H1 (cell line): ENCODE measurements around the gene COLEC11. TPM values are rescaled to one million over a fixed set of nuclear protein-coding genes. Genes with fewer than 3 reads are reported as not detected.

Experiments
- CTCF ChIA-PET: fragments of 300-600 bp; sonication (Branson Sonifier 250); formaldehyde crosslinking; loops from one replicate; lab custom pipeline; 2021; ENCODE audit not compliant: partially characterized antibody; lab: Charles Lee
- POLR2A ChIA-PET: fragments of 300-600 bp; sonication (Branson Sonifier 250); formaldehyde crosslinking; loops from one replicate; lab custom pipeline; 2021; ENCODE audit warnings: inconsistent platforms; ENCODE audit not compliant: partially characterized antibody; lab: Charles Lee
- DNase-seq, 2 experiments: peaks; one replicate each; pipeline versions ENCODE4 v3.0.0 to v3.0.0-alpha.2; 2010 to 2022; ENCODE audit warnings: low spot score in 2 of 2, low read depth in 1 of 2, mixed read lengths in 1 of 2
- FAIRE-seq: peaks from 2 replicates; lab custom pipeline; 2011; peaks lifted over from hg19 to GRCh38; lab: Jason Lieb, UNC
- H2AFZ ChIP-seq: 2 replicates; pipeline ENCODE4 v1.8.1; 2012; ENCODE audit warnings: low read length, inconsistent platforms
- H2AK5ac ChIP-seq: 2 replicates; pipeline ENCODE4 v1.6.1; 2013; ENCODE audit warnings: low read depth, low read length
- H2BK120ac ChIP-seq: replicated peaks from 2 replicates; pipeline ENCODE3; 2013; ENCODE audit warnings: low read depth, low read length, inconsistent platforms
- H2BK12ac ChIP-seq: 2 replicates; pipeline ENCODE4 v1.6.1; 2013; ENCODE audit warnings: low read depth, low read length
- H2BK15ac ChIP-seq: 2 replicates; pipeline ENCODE4 v1.6.1; 2013; ENCODE audit warnings: low read length
- H2BK20ac ChIP-seq: 2 replicates; pipeline ENCODE4 v1.6.1; 2013; ENCODE audit warnings: low read length
- H2BK5ac ChIP-seq: 2 replicates; pipeline ENCODE4 v1.6.1; 2013; ENCODE audit warnings: low read depth, low read length
- H3K14ac ChIP-seq: 2 replicates; pipeline ENCODE4 v1.6.1; 2013; ENCODE audit warnings: inconsistent platforms; ENCODE audit not compliant: insufficient read length
- H3K18ac ChIP-seq: 2 replicates; pipeline ENCODE4 v1.6.1; 2013; ENCODE audit warnings: low read length; ENCODE audit errors: extremely low read depth
- H3K23ac ChIP-seq: 2 replicates; pipeline ENCODE4 v1.6.1; 2013; ENCODE audit warnings: inconsistent platforms; ENCODE audit not compliant: insufficient read length
- H3K23me2 ChIP-seq: 2 replicates; pipeline ENCODE4 v1.6.1; 2013; ENCODE audit warnings: low read depth, low read length
- H3K27ac ChIP-seq: 2 replicates; pipeline ENCODE4 v1.6.1; 2011; ENCODE audit warnings: low read depth, low read length, inconsistent platforms
- H3K27me3 ChIP-seq, 4 experiments: replicated peaks in 1 of 4; 1 replicate in 1 of 4; 2 replicates in 3 of 4; pipeline versions ENCODE4 v1.6.1 to v1.8.1; 2011 to 2013; ENCODE audit warnings: low read length in 3 of 4, mild to moderate bottlenecking in 3 of 4, inconsistent platforms in 2 of 4, mixed read lengths in 2 of 4, moderate library complexity in 1 of 4; ENCODE audit not compliant: control insufficient read depth in 3 of 4, insufficient read depth in 3 of 4; ENCODE audit errors: extremely low read depth in 1 of 4
- H3K36me3 ChIP-seq, 4 experiments: 2 replicates each; pipeline versions ENCODE4 v1.6.1 to v1.8.1; 2011 to 2013; ENCODE audit warnings: mild to moderate bottlenecking in 4 of 4, low read length in 3 of 4, moderate library complexity in 2 of 4, control low read depth in 1 of 4, inconsistent platforms in 1 of 4; ENCODE audit not compliant: insufficient read depth in 4 of 4, control insufficient read depth in 2 of 4
- H3K4ac ChIP-seq: replicated peaks from 2 replicates; pipeline ENCODE3; 2013; ENCODE audit warnings: low read length, low read depth, mixed read lengths, inconsistent platforms; ENCODE audit not compliant: insufficient read length
- H3K4me1 ChIP-seq, 4 experiments: replicated peaks in 1 of 4; 1 replicate in 1 of 4; 2 replicates in 3 of 4; pipeline versions ENCODE4 v1.6.1 to v1.8.1; 2011 to 2013; ENCODE audit warnings: low read length in 3 of 4, inconsistent platforms in 2 of 4, mixed read lengths in 1 of 4; ENCODE audit not compliant: insufficient read depth in 4 of 4, control insufficient read depth in 3 of 4
- H3K4me2 ChIP-seq, 2 experiments: 2 replicates each; pipeline versions ENCODE4 v1.6.1 to v1.8.1; 2011 to 2013; ENCODE audit warnings: low read depth in 2 of 2, low read length in 2 of 2, control low read depth in 1 of 2, inconsistent platforms in 1 of 2, mild to moderate bottlenecking in 1 of 2; ENCODE audit not compliant: insufficient read depth in 1 of 2
- H3K4me3 ChIP-seq, 4 experiments: fragments of 200-600, 300-600 bp in 1 of 4; sonication (generic), shearing (Covaris generic), sonication (Bioruptor Twin) in 1 of 4; 2 replicates each; pipeline versions ENCODE4 v1.5.1 to v1.8.1; 2011 to 2016; ENCODE audit warnings: low read length in 4 of 4, low read depth in 3 of 4, control low read depth in 2 of 4, inconsistent platforms in 2 of 4, mild to moderate bottlenecking in 2 of 4, mixed read lengths in 1 of 4, moderate library complexity in 1 of 4; ENCODE audit not compliant: insufficient read depth in 2 of 4; ENCODE audit errors: extremely low read depth in 1 of 4
- H3K56ac ChIP-seq: replicated peaks from 2 replicates; pipeline ENCODE3; 2013; ENCODE audit warnings: low read depth, mild to moderate bottlenecking, mixed read lengths, low read length, inconsistent platforms; ENCODE audit not compliant: insufficient read length
- H3K79me1 ChIP-seq: 2 replicates; pipeline ENCODE4 v1.6.1; 2013; ENCODE audit warnings: low read depth, low read length, control low read depth
- H3K79me2 ChIP-seq, 2 experiments: 2 replicates each; pipeline versions ENCODE4 v1.6.1 to v1.8.1; 2012 to 2013; ENCODE audit warnings: low read length in 2 of 2, mild to moderate bottlenecking in 2 of 2, inconsistent platforms in 1 of 2; ENCODE audit not compliant: insufficient read depth in 2 of 2, control insufficient read depth in 1 of 2
- H3K9ac ChIP-seq, 4 experiments: replicated peaks in 1 of 4; 1 replicate in 1 of 4; 2 replicates in 3 of 4; pipeline versions ENCODE4 v1.6.1 to v1.8.1; 2011 to 2013; ENCODE audit warnings: low read depth in 3 of 4, low read length in 3 of 4, control low read depth in 2 of 4, mild to moderate bottlenecking in 2 of 4, moderate library complexity in 2 of 4, inconsistent platforms in 1 of 4; ENCODE audit errors: extremely low read depth in 1 of 4
- H3K9me3 ChIP-seq, 2 experiments: 2 replicates each; pipeline versions ENCODE4 v1.6.1 to v1.8.1; 2012 to 2013; ENCODE audit warnings: mild to moderate bottlenecking in 2 of 2, moderate library complexity in 2 of 2, control low read depth in 1 of 2, inconsistent platforms in 1 of 2, low read depth in 1 of 2, low read length in 1 of 2, mixed read lengths in 1 of 2; ENCODE audit not compliant: insufficient read depth in 2 of 2
- H4K20me1 ChIP-seq, 2 experiments: replicated peaks in 1 of 2; 2 replicates each; pipeline versions ENCODE3 to v1.8.1; 2011 to 2013; ENCODE audit warnings: inconsistent platforms in 2 of 2, low read length in 2 of 2, mild to moderate bottlenecking in 1 of 2; ENCODE audit not compliant: insufficient read depth in 2 of 2, control insufficient read depth in 1 of 2
- H4K5ac ChIP-seq: 2 replicates; pipeline ENCODE4 v1.6.1; 2013; ENCODE audit warnings: low read length, low read depth, mixed read lengths, inconsistent platforms; ENCODE audit not compliant: insufficient read length
- H4K8ac ChIP-seq: 2 replicates; pipeline ENCODE4 v1.8.0; 2013; ENCODE audit warnings: mild to moderate bottlenecking, moderate library complexity, low read length, inconsistent platforms; ENCODE audit not compliant: insufficient read depth; ENCODE audit errors: extremely low read depth
- H4K91ac ChIP-seq: replicated peaks from 2 replicates; pipeline ENCODE3; 2013; ENCODE audit warnings: low read length, mixed read lengths, inconsistent platforms; ENCODE audit not compliant: insufficient read length
- CHD2 ChIP-seq: IDR thresholded peaks from 2 replicates; pipeline ENCODE4 v1.6.1; 2012; ENCODE audit warnings: low read length, improper control_type of control experiment
- CTBP2 ChIP-seq: IDR thresholded peaks from 2 replicates; pipeline ENCODE4 v1.7.0; 2011; ENCODE audit warnings: borderline replicate concordance, mild to moderate bottlenecking, moderate library complexity, mixed read lengths, low read length; ENCODE audit not compliant: insufficient read depth, insufficient read length
- EGR1 ChIP-seq: IDR thresholded peaks from 2 replicates; pipeline ENCODE4 v1.6.1; 2011; ENCODE audit warnings: low read depth, low read length, borderline replicate concordance
- EZH2 ChIP-seq: fragments of 200-600 bp; sonication (generic); IDR thresholded peaks from 2 replicates; pipeline ENCODE4 v1.7.1; 2012; ENCODE audit warnings: low read depth, mild to moderate bottlenecking, moderate library complexity, low read length, inconsistent platforms; ENCODE audit not compliant: severe bottlenecking
- FOSL1 ChIP-seq: IDR thresholded peaks from 2 replicates; pipeline ENCODE4 v1.6.1; 2011; ENCODE audit warnings: mild to moderate bottlenecking, low read depth, low read length, moderate library complexity; ENCODE audit not compliant: insufficient read depth
- JUN ChIP-seq: IDR thresholded peaks from 2 replicates; pipeline ENCODE4 v1.6.1; 2011; ENCODE audit warnings: low read depth, mild to moderate bottlenecking, improper control_type of control experiment, low read length
- POLR2AphosphoS5 ChIP-seq: IDR thresholded peaks from 2 replicates; pipeline ENCODE4 v1.6.1; 2011; ENCODE audit warnings: low read depth, low read length
- POU5F1 ChIP-seq: IDR thresholded peaks from 2 replicates; pipeline ENCODE4 v1.6.1; 2011; ENCODE audit warnings: low read depth, mild to moderate bottlenecking, low read length, moderate library complexity
- RNF2 ChIP-seq: fragments of 200-900, 300-1000 bp; sonication (generic); IDR thresholded peaks from 2 replicates; pipeline ENCODE4 v1.7.1; 2016; ENCODE audit warnings: borderline replicate concordance, low read depth, mild to moderate bottlenecking, antibody characterized with exemption, low read length; ENCODE audit not compliant: poor library complexity, severe bottlenecking; ENCODE audit errors: missing control alignments
- SAP30 ChIP-seq: fragments of 300-600 bp; sonication (generic); IDR thresholded peaks from 2 replicates; pipeline ENCODE4 v1.7.1; 2012; ENCODE audit warnings: low read length, moderate library complexity, mild to moderate bottlenecking, inconsistent platforms; ENCODE audit not compliant: insufficient read depth, insufficient replicate concordance
- SP1 ChIP-seq: IDR thresholded peaks from 2 replicates; pipeline ENCODE4 v1.6.1; 2011; ENCODE audit warnings: low read depth, low read length
- SP2 ChIP-seq: IDR thresholded peaks from 2 replicates; pipeline ENCODE4 v1.6.1; 2012; ENCODE audit warnings: mild to moderate bottlenecking, low read length, inconsistent platforms
- SP4 ChIP-seq: IDR thresholded peaks from 2 replicates; pipeline ENCODE4 v1.6.1; 2012; ENCODE audit warnings: low read length, inconsistent platforms
- TBP ChIP-seq: IDR thresholded peaks from 2 replicates; pipeline ENCODE4 v1.6.1; 2011; ENCODE audit warnings: low read depth, low read length, improper control_type of control experiment
- WGBS, 2 experiments: shearing (Covaris generic) in 1 of 2; methylation state at CpG; one replicate each; pipeline versions ENCODE4 v1.1.6 to v1.1.7; 2013 to 2015; ENCODE audit warnings: low lambda C conversion rate in 2 of 2, mixed read lengths in 2 of 2, inconsistent platforms in 1 of 2, low coverage in 1 of 2, missing lambda C conversion rate in 1 of 2; ENCODE audit not compliant: insufficient replicate concordance in 2 of 2, insufficient coverage in 1 of 2, insufficient read length in 1 of 2; ENCODE audit errors: extremely low coverage in 1 of 2, missing lambda C conversion rate in 1 of 2; 5-methylcytosine and 5-hydroxymethylcytosine counted together
- polyA plus RNA-seq, 7 experiments: library from polyadenylated mRNA; depleted of rRNA in 3 of 7; stranded (reverse) in 5 of 7; unstranded in 2 of 7; fragments of >200 nt in 5 of 7; fragments of 200-250 nt in 2 of 7; gene quantifications; 1 replicate in 5 of 7; 2 replicates in 1 of 7; 4 replicates in 1 of 7; pipeline versions ENCODE4 v1.2.1 to v1.2.3, GENCODE V29; 2011 to 2013; ENCODE audit warnings: missing spikeins in 2 of 7, mixed read lengths in 2 of 7
- total RNA-seq: library from RNA; stranded (reverse); fragmentation: NEBNext Ultra II Directional; extraction: Animal tissue kit (Norgen Biotek cat#: 25700); gene quantifications from 2 replicates; pipeline ENCODE4 v1.2.1, GENCODE V29; 2021

Gene COLEC11
- total and polyA plus RNA-seq, 2 of the 8 experiments (the other 6 are each of a cell fraction or from before 2014, with no cell fraction given), result 0.47 to 0.80 TPM

GRCh38 chr2:3637311-3637675, 42.4 kb downstream of the COLEC11 start:
- DNase-seq, result no peak
- CTCF ChIA-PET, result interaction anchor here (0.7 to 2.4 kb wide), 4 partner anchors 8 to 14 kb away, joined by 3 to 13 read pairs (median 6); no protein-coding TSS in a partner anchor
- no peak for TF ChIP-seq RNF2
- no peak for TF ChIP-seq SP4
- no peak for TF ChIP-seq POLR2AphosphoS5
- no peak for TF ChIP-seq JUN
- no peak for TF ChIP-seq TBP
- TF ChIP-seq SP1, result no peak
- no peak for TF ChIP-seq CTBP2
- no peak for TF ChIP-seq CHD2
- no peak for TF ChIP-seq SP2
- no peak for TF ChIP-seq POU5F1
- TF ChIP-seq SAP30, result no peak
- TF ChIP-seq EZH2, result no peak
- TF ChIP-seq FOSL1, result no peak
- no peak for TF ChIP-seq EGR1
- POLR2A ChIA-PET, result interaction anchor here (1.2 to 2.2 kb wide), 2 partner anchors 15 to 79 kb away, joined by 4 to 9 read pairs; partner anchors contain the start of gene RNASEH1
- no peak overlapping the region for H3K4me2 ChIP-seq
- no peak overlapping the region for H3K27ac ChIP-seq
- no peak overlapping the region for H3K4me3 ChIP-seq
- H3K18ac ChIP-seq, result no peak overlapping the region
- no peak overlapping the region for H2AFZ ChIP-seq
- no peaks in the 10 kb centered on the region for H3K23me2 ChIP-seq
- H3K9me3 ChIP-seq, result no peaks in the 10 kb centered on the region
- H3K56ac ChIP-seq, result no peak overlapping the region
- H3K36me3 ChIP-seq, result no peaks in the 10 kb centered on the region
- H4K20me1 ChIP-seq, result no peaks in the 10 kb centered on the region
- H4K91ac ChIP-seq, result no peak overlapping the region
- no peak overlapping the region for H2BK5ac ChIP-seq
- no peak overlapping the region for H3K14ac ChIP-seq
- no peak overlapping the region for H3K4ac ChIP-seq
- H3K4me1 ChIP-seq, result no peaks in the 10 kb centered on the region; a peak in 1 of 7 replicates
- no peak overlapping the region for H4K8ac ChIP-seq
- no peak overlapping the region for H2BK12ac ChIP-seq
- H3K23ac ChIP-seq, result no peak overlapping the region
- no peaks in the 10 kb centered on the region for H3K79me2 ChIP-seq
- H2BK15ac ChIP-seq, result no peak overlapping the region
- 89% methylated on average over 11 of the region's 11 CpGs; no CpG with 5 or more reads in 1 of the 2 experiments for WGBS, 2 experiments
- no peaks in the 10 kb centered on the region for H3K79me1 ChIP-seq
- no peak overlapping the region for H2BK120ac ChIP-seq
- no peak overlapping the region for H4K5ac ChIP-seq
- no peak for FAIRE-seq
- H3K27me3 ChIP-seq, result no peaks in the 10 kb centered on the region; a peak in 1 of 7 replicates
- H3K9ac ChIP-seq, result no peak overlapping the region
- H2BK20ac ChIP-seq, result no peak overlapping the region
- H2AK5ac ChIP-seq, result no peak overlapping the region
